Dedifferentiated amniotic fluid mesenchymal stem cell (primary cell): Measurements from ENCODE around the gene SNX22.
"Not testable (repeated sequence)": the region's sequence is repeated elsewhere in the genome, so short reads cannot be mapped to it uniquely, and the experiment has no call there.

ENCODE experiments used
- DNase-seq: peaks from one replicate; pipeline ENCODE4 v3.0.0-alpha.2; 2016; ENCODE audit errors: extremely low spot score

SNX22 gene

GRCh38 chr15:64151727-64152506 lies at the start of gene SNX22:
Gene SNX22, plus strand, starts transcription at chr15:64151731. Its CDS starts 45 bp downstream, at chr15:64151776.
- no peak for DNase-seq

- no peak for DNase-seq
Observed at GRCh38 chr15:64102497-64102896, 49.0 kb upstream of the SNX22 start.

- no peak for DNase-seq
Observed at GRCh38 chr15:64105113-64105704, 46.3 kb upstream of the SNX22 start.

GRCh38 chr15:64107337-64107736 lies 44.2 kb upstream of the SNX22 start:
- DNase-seq: no peak

- not testable (repeated sequence) for DNase-seq
Observed at GRCh38 chr15:64110108-64110701, 41.3 kb upstream of the SNX22 start.

GRCh38 chr15:64110950-64111678 lies 40.4 kb upstream of the SNX22 start:
- no peak for DNase-seq

- DNase-seq: no peak
Observed at GRCh38 chr15:64111679-64112050, 39.9 kb upstream of the SNX22 start.

- DNase-seq: no peak
Observed at GRCh38 chr15:64112073-64112772, 39.3 kb upstream of the SNX22 start.

- peak; percentile 70 for DNase-seq
Observed at GRCh38 chr15:64112904-64113303, 38.6 kb upstream of the SNX22 start.

- no peak for DNase-seq
Observed at GRCh38 chr15:64117759-64118487, 33.6 kb upstream of the SNX22 start.

GRCh38 chr15:64120322-64120721 lies 31.2 kb upstream of the SNX22 start:
- not testable (repeated sequence) for DNase-seq

GRCh38 chr15:64121614-64122013 lies 29.9 kb upstream of the SNX22 start:
- no peak for DNase-seq

- no peak for DNase-seq
Observed at GRCh38 chr15:64122444-64122843, 29.1 kb upstream of the SNX22 start.

- DNase-seq: no peak
Observed at GRCh38 chr15:64122936-64123351, 28.6 kb upstream of the SNX22 start.

GRCh38 chr15:64125978-64126377 lies 25.6 kb upstream of the SNX22 start:
- no peak for DNase-seq

- no peak for DNase-seq
Observed at GRCh38 chr15:64127521-64128270, 23.8 kb upstream of the SNX22 start.

- DNase-seq: no peak
Observed at GRCh38 chr15:64130159-64130558, 21.4 kb upstream of the SNX22 start.

- DNase-seq: no peak
Observed at GRCh38 chr15:64131547-64131946, 20.0 kb upstream of the SNX22 start.

GRCh38 chr15:64132217-64132616 lies 19.3 kb upstream of the SNX22 start:
- DNase-seq: no peak

GRCh38 chr15:64133623-64134344 lies 17.7 kb upstream of the SNX22 start:
- DNase-seq: no peak
